GM18508 (cell line): ENCODE data around the gene TXNL4A.
"Not testable (repeated sequence)": the region's sequence is repeated elsewhere in the genome, so short reads cannot be mapped to it uniquely, and the experiment has no call there.

ENCODE experiments used
- ATAC-seq: cut with Tn5 transposase; IDR thresholded peaks from one replicate; pipeline ENCODE4 v1.9.1; 2021; ENCODE audit warnings: moderate number of reproducible peaks; ENCODE audit not compliant: insufficient read depth, unreplicated experiment

Gene TXNL4A

GRCh38 chr18:79988451-79989194 is at the start of gene TXNL4A:
Gene TXNL4A, minus strand, starts transcription at chr18:79988563. Its CDS starts 171 bp downstream, at chr18:79988392.
- peak; percentile 75 for ATAC-seq

GRCh38 chr18:80037300-80037699 is 48.9 kb upstream of the TXNL4A start:
- ATAC-seq, result no peak

GRCh38 chr18:80035997-80036396 is 47.6 kb upstream of the TXNL4A start:
- no peak for ATAC-seq

- ATAC-seq, result no peak
These were observed 46.6 kb upstream of the TXNL4A start for GRCh38 chr18:80034852-80035406.

- peak; percentile 36 for ATAC-seq
These were observed 45.9 kb upstream of the TXNL4A start, which contains the start of gene RBFA for GRCh38 chr18:80034068-80034851. Gene RBFA, plus strand, starts transcription at chr18:80034434. Its CDS starts 62 bp downstream, at chr18:80034496.

- peak; percentile 55 for ATAC-seq
These were observed 45.1 kb upstream of the TXNL4A start for GRCh38 chr18:80033181-80034067.

- ATAC-seq, result no peak
These were observed 41.3 kb upstream of the TXNL4A start for GRCh38 chr18:80029690-80030089.

GRCh38 chr18:80027719-80028118 is 39.4 kb upstream of the TXNL4A start:
- not testable (repeated sequence) for ATAC-seq

GRCh38 chr18:80026363-80026762 is 38.0 kb upstream of the TXNL4A start:
- no peak for ATAC-seq

- no peak for ATAC-seq
These were observed 34.8 kb upstream of the TXNL4A start for GRCh38 chr18:80023173-80023572.

- ATAC-seq, result no peak
These were observed 34.2 kb upstream of the TXNL4A start for GRCh38 chr18:80022613-80023012.

GRCh38 chr18:80012714-80013113 is 24.4 kb upstream of the TXNL4A start:
- no peak for ATAC-seq

- ATAC-seq, result not testable (repeated sequence)
These were observed 23.3 kb upstream of the TXNL4A start for GRCh38 chr18:80011496-80012137.

GRCh38 chr18:80010551-80010906 is 22.2 kb upstream of the TXNL4A start:
- ATAC-seq, result no peak

GRCh38 chr18:80009661-80010550 is 21.5 kb upstream of the TXNL4A start:
- ATAC-seq, result no peak

GRCh38 chr18:80006724-80007123 is 18.4 kb upstream of the TXNL4A start:
- no peak for ATAC-seq

- ATAC-seq, result no peak
These were observed 16.4 kb upstream of the TXNL4A start for GRCh38 chr18:80004600-80005342.

- ATAC-seq, result no peak
These were observed 14.1 kb upstream of the TXNL4A start for GRCh38 chr18:80002468-80002867.
